Measurements from ENCODE around the gene MALSU1.

The MALSU1 gene

DNA sequence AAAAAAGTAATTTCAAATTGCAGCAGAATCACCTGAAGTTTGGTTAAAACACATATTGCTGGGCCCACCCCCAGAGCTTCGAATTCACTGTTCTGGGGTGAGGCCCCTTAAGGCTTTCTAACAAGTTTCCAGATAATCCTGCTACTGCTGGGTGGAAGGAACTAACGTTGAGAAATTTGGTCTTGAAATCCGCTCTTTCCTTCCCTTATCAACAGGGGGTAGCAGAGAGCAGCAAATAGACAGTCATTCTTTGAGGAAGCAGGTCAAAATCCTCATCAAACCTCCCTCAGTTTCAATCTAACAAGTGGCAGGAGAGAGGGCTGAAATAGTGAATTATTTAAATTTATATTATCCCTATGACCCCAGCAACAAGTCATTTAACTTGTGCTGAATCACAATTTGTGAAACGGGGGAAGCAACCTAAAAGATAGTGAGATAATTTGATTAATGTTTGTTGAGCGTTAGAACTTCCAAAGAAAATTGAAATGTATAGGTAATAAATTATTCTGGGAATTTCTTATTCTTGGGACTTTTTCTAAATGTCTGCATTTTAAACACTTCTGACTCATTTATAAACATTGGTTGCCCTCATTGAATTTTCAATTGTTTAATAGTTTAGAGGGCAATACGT is 21.7 kb upstream of the MALSU1 start:
- no peaks in the 10 kb centered on the region for H3K36me3 Mint-ChIP-seq
- no peak overlapping the region for H3K27ac Mint-ChIP-seq
- no peaks in the 10 kb centered on the region for H3K9me3 Mint-ChIP-seq
- H3K4me3 Mint-ChIP-seq = no peak overlapping the region
- no peaks in the 10 kb centered on the region for H3K27me3 Mint-ChIP-seq
- H3K4me1 Mint-ChIP-seq = peaks cover 15% of the 10 kb centered on the region

GRCh38 chr7:23279819-23280525 is 19.2 kb upstream of the MALSU1 start:
- Mint-ChIP-seq H3K27me3 (no peaks in the 10 kb centered on the region), H3K4me3 (no peak overlapping the region), H3K27ac (no peak overlapping the region), H3K9me3 (no peaks in the 10 kb centered on the region), H3K36me3 (no peaks in the 10 kb centered on the region), H3K4me1 (peaks cover 3% of the 10 kb centered on the region)

- Mint-ChIP-seq H3K4me3 (no peak overlapping the region), H3K4me1 (peaks cover 7% of the 10 kb centered on the region), H3K36me3 (no peaks in the 10 kb centered on the region), H3K9me3 (no peaks in the 10 kb centered on the region), H3K27ac (no peak overlapping the region), H3K27me3 (no peaks in the 10 kb centered on the region)
Measured at GRCh38 chr7:23283086-23283485, 16.1 kb upstream of the MALSU1 start.

DNA sequence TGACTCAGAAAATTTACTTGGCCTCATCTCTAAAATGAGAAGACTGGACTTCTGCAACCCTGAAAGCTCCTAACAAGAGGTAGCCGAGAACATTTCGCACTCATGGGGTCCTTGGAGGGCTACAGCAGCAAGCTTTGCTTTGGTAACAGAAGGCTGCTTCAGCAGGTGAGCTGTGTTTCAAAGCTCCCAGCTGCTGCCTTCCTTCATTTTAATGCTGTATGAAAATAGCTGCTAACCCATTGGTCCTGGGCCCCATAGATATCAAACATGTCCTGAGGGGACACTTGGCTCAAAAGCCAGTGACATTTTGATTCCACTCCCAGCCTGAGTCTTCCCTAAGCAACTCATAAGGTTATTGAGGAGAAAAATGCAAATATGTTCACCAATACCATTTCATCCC is 14.3 kb upstream of the MALSU1 start:
- H3K27ac Mint-ChIP-seq = no peak overlapping the region
- H3K4me1 Mint-ChIP-seq = peaks cover 12% of the 10 kb centered on the region
- no peaks in the 10 kb centered on the region for H3K9me3 Mint-ChIP-seq
- no peaks in the 10 kb centered on the region for H3K27me3 Mint-ChIP-seq
- H3K4me3 Mint-ChIP-seq = no peak overlapping the region
- no peaks in the 10 kb centered on the region for H3K36me3 Mint-ChIP-seq

- peaks cover 17% of the 10 kb centered on the region for H3K4me1 Mint-ChIP-seq
- H3K4me3 Mint-ChIP-seq = no peak overlapping the region
- no peaks in the 10 kb centered on the region for H3K27me3 Mint-ChIP-seq
- H3K9me3 Mint-ChIP-seq = no peaks in the 10 kb centered on the region
- H3K36me3 Mint-ChIP-seq = no peaks in the 10 kb centered on the region
- no peak overlapping the region for H3K27ac Mint-ChIP-seq
Measured at GRCh38 chr7:23285657-23286646, 13.2 kb upstream of the MALSU1 start.

DNA sequence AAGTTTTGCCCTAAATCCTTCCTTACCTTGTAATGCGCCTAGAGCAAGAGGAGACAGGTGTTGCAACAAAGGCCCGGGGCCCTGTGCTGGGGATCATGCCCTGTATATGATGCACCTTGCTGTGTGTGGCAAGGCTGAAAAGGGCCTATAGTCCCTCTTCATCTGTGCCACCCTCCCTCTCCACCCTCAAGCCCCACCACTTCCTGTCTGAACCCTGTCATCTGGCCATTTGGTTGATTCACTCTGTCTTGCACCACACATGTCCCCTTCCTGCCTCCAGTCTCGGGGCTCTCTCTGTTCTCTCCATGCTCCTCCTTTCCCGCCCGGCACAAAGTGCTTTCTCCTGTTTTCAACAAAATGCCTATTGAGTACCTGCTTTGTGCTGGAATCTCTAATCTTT is 11.5 kb upstream of the MALSU1 start:
- H3K4me3 Mint-ChIP-seq = no peak overlapping the region
- H3K27ac Mint-ChIP-seq = no peak overlapping the region
- H3K4me1 Mint-ChIP-seq = peaks cover 18% of the 10 kb centered on the region
- no peaks in the 10 kb centered on the region for H3K9me3 Mint-ChIP-seq
- no peaks in the 10 kb centered on the region for H3K27me3 Mint-ChIP-seq
- H3K36me3 Mint-ChIP-seq = no peaks in the 10 kb centered on the region

DNA sequence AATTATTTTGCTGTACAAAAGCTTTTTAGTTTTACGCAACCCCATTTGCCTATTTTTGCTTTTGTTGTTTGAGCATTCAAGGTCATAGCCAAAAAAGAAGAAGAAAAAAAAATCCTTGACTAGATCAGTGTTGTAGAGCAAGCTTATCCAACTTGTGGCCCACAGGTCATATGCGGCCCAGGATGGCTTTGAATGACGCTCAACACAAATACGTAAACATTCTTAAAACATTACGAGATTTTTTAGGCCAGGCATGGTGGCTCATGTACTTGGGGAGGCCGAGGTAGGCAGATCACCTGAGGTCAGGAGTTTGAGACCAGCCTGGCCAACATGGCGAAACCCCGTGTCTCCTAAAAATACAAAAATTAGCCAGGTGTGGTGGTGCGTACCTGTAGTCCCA is 8.1 kb upstream of the MALSU1 start:
- Mint-ChIP-seq H3K4me1 (peaks cover 18% of the 10 kb centered on the region), H3K27me3 (no peaks in the 10 kb centered on the region), H3K4me3 (no peak overlapping the region), H3K36me3 (no peaks in the 10 kb centered on the region), H3K27ac (no peak overlapping the region), H3K9me3 (no peaks in the 10 kb centered on the region)

- peaks cover 18% of the 10 kb centered on the region for H3K4me1 Mint-ChIP-seq
- no peak overlapping the region for H3K4me3 Mint-ChIP-seq
- H3K27ac Mint-ChIP-seq = no peak overlapping the region
- H3K27me3 Mint-ChIP-seq = no peaks in the 10 kb centered on the region
- H3K9me3 Mint-ChIP-seq = no peaks in the 10 kb centered on the region
- H3K36me3 Mint-ChIP-seq = no peaks in the 10 kb centered on the region
Measured at GRCh38 chr7:23291957-23292560, 7.1 kb upstream of the MALSU1 start.

DNA sequence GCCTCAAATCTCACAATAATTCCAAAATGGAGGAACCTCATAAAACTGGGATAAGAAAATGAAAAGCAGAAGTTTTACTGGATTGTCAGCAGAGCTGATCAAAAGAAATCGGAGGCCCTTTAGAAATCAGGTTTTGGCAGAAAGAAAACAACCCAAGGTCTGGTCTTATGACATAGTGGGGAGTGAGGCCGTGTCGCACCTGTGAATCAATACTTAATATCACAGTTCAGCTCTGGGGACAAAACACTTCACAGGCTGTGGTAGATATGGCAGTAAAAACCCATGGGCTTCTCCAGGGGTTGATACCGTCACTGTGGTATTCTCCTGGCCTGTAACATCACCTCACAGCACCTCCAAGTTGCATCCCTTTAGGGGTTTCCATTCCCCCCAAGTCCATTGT is 6.5 kb upstream of the MALSU1 start:
- no peaks in the 10 kb centered on the region for H3K9me3 Mint-ChIP-seq
- H3K4me3 Mint-ChIP-seq = no peak overlapping the region
- H3K27ac Mint-ChIP-seq = no peak overlapping the region
- H3K4me1 Mint-ChIP-seq = peaks cover 15% of the 10 kb centered on the region
- H3K36me3 Mint-ChIP-seq = no peaks in the 10 kb centered on the region
- no peaks in the 10 kb centered on the region for H3K27me3 Mint-ChIP-seq

DNA sequence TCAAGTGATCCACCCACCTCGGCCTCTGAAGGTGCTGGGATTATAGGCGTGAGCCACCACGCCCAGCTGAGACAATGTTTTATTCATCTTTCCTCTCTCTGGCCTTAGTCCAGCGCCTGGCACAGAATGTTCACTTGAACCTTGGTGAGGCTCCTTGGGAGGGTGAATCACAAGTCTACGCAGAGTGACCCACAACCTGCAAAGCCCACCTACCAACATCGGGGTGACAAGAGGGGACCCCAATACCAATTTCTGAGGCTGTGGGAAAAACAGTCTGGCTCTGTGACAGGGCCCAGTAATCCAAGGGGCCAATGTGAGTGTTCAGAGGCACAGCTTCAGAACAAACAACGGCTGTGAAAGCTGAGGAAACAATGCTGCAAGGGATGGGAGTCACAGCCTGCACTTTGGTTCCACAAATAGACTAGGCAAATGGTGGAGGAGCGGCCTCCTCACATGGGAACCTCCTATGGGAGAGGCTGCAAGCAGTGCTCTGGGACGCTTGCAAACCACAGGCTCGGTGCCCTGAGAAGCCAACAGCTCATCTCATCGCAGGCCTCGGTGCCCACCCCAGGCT is 5.6 kb upstream of the MALSU1 start:
- Mint-ChIP-seq H3K36me3 (no peaks in the 10 kb centered on the region), H3K4me3 (no peak overlapping the region), H3K4me1 (peaks cover 17% of the 10 kb centered on the region), H3K9me3 (no peaks in the 10 kb centered on the region), H3K27me3 (no peaks in the 10 kb centered on the region), H3K27ac (no peak overlapping the region)

- no peaks in the 10 kb centered on the region for H3K9me3 Mint-ChIP-seq
- H3K27ac Mint-ChIP-seq = no peak overlapping the region
- no peaks in the 10 kb centered on the region for H3K36me3 Mint-ChIP-seq
- peaks cover 19% of the 10 kb centered on the region for H3K4me1 Mint-ChIP-seq
- no peak overlapping the region for H3K4me3 Mint-ChIP-seq
- no peaks in the 10 kb centered on the region for H3K27me3 Mint-ChIP-seq
Measured at GRCh38 chr7:23294549-23295400, 4.4 kb upstream of the MALSU1 start.

DNA sequence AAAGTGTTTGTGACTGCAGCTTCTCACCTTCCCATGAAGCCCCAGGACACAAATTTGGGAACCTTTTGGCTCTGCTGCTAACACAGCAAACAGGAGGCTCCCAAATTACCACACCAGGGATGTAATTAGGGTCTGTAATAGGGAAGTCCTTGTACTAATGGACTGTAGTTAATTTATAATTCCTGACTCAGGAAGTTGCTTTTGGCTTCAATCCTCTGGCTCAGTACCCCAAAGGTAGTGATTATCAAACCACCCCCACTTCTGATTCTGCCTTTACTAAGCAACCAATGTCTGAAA is 3.8 kb upstream of the MALSU1 start:
- H3K4me3 Mint-ChIP-seq = no peak overlapping the region
- H3K36me3 Mint-ChIP-seq = no peaks in the 10 kb centered on the region
- no peaks in the 10 kb centered on the region for H3K27me3 Mint-ChIP-seq
- no peaks in the 10 kb centered on the region for H3K9me3 Mint-ChIP-seq
- H3K4me1 Mint-ChIP-seq = peaks cover 24% of the 10 kb centered on the region
- H3K27ac Mint-ChIP-seq = no peak overlapping the region

GRCh38 chr7:23298141-23298881 is 828 bp upstream of the MALSU1 start:
- Mint-ChIP-seq H3K27me3 (no peaks in the 10 kb centered on the region), H3K36me3 (peaks cover 6% of the 10 kb centered on the region), H3K4me1 (peaks cover 45% of the 10 kb centered on the region), H3K4me3 (peak overlapping the region; percentile 99), H3K9me3 (no peaks in the 10 kb centered on the region), H3K27ac (peak overlapping the region; percentile 96)

GRCh38 chr7:23299770-23300300 is 696 bp downstream of the MALSU1 start:
- Mint-ChIP-seq H3K4me3 (peak overlapping the region; percentile 99), H3K36me3 (peaks cover 9% of the 10 kb centered on the region), H3K9me3 (no peaks in the 10 kb centered on the region), H3K27ac (peak overlapping the region; percentile 96), H3K4me1 (peaks cover 58% of the 10 kb centered on the region), H3K27me3 (no peaks in the 10 kb centered on the region)

All from activated naive CD4-positive, alpha-beta T cell treated with anti-CD3 and anti-CD28 coated beads, Interleukin-2, amount 50 U/mL, for 24 hours (primary cell).